Endothelial cell (in vitro differentiated cells): ENCODE measurements around the gene NLGN1. TPM values are rescaled to one million over a fixed set of nuclear protein-coding genes. Genes with fewer than 3 reads are reported as not detected.
"Not testable (repeated sequence)": the region's sequence is repeated elsewhere in the genome, so short reads cannot be mapped to it uniquely, and the experiment has no call there.

Experiments
- DNase-seq: peaks from one replicate; pipeline ENCODE4 v3.0.0; 2021; ENCODE audit warnings: low spot score
- H3K27ac Mint-ChIP-seq: one replicate; pipeline ENCODE4 v1.8.0; 2021; ENCODE audit warnings: mixed read lengths, inconsistent platforms; ENCODE audit not compliant: unreplicated experiment
- H3K27me3 Mint-ChIP-seq: one replicate; pipeline ENCODE4 v1.8.0; 2021; ENCODE audit warnings: mild to moderate bottlenecking, moderate library complexity, mixed read lengths, inconsistent platforms; ENCODE audit not compliant: unreplicated experiment
- H3K36me3 Mint-ChIP-seq: one replicate; pipeline ENCODE4 v1.8.0; 2021; ENCODE audit warnings: mild to moderate bottlenecking, low read depth, mixed read lengths, inconsistent platforms; ENCODE audit not compliant: unreplicated experiment
- H3K4me1 Mint-ChIP-seq: one replicate; pipeline ENCODE4 v1.8.0; 2021; ENCODE audit warnings: mild to moderate bottlenecking, mixed read lengths, inconsistent platforms; ENCODE audit not compliant: unreplicated experiment
- H3K4me3 Mint-ChIP-seq: one replicate; pipeline ENCODE4 v1.8.0; 2021; ENCODE audit warnings: mild to moderate bottlenecking, mixed read lengths, inconsistent platforms; ENCODE audit not compliant: unreplicated experiment
- H3K9me3 Mint-ChIP-seq: one replicate; pipeline ENCODE4 v1.8.0; 2021; ENCODE audit warnings: mixed read lengths, inconsistent platforms; ENCODE audit not compliant: unreplicated experiment
- total RNA-seq: library from RNA; stranded (reverse); fragmentation: NEBNext Ultra II Directional; extraction: Animal tissue kit (Norgen Biotek cat#: 25700); gene quantifications from one replicate; pipeline ENCODE4 v1.2.1, GENCODE V29; 2021; ENCODE audit not compliant: unreplicated experiment
- TF ChIP-seq, protein P1 (sequence below): fragments of 200-600 bp; sonication (generic); IDR thresholded peaks from one replicate; pipeline ENCODE4 v1.5.0; 2021; ENCODE audit warnings: antibody characterized with exemption; ENCODE audit not compliant: unreplicated experiment

NLGN1 gene
- total RNA-seq, 1 donor from 2014 or later = 27.6 TPM

- Mint-ChIP-seq H3K4me3 (no peak overlapping the region), H3K36me3 (no peaks in the 10 kb centered on the region), H3K4me1 (no peaks in the 10 kb centered on the region), H3K9me3 (no peaks in the 10 kb centered on the region), H3K27me3 (peaks cover 3% of the 10 kb centered on the region), H3K27ac (no peak overlapping the region)
- TF ChIP-seq, protein P1, sequence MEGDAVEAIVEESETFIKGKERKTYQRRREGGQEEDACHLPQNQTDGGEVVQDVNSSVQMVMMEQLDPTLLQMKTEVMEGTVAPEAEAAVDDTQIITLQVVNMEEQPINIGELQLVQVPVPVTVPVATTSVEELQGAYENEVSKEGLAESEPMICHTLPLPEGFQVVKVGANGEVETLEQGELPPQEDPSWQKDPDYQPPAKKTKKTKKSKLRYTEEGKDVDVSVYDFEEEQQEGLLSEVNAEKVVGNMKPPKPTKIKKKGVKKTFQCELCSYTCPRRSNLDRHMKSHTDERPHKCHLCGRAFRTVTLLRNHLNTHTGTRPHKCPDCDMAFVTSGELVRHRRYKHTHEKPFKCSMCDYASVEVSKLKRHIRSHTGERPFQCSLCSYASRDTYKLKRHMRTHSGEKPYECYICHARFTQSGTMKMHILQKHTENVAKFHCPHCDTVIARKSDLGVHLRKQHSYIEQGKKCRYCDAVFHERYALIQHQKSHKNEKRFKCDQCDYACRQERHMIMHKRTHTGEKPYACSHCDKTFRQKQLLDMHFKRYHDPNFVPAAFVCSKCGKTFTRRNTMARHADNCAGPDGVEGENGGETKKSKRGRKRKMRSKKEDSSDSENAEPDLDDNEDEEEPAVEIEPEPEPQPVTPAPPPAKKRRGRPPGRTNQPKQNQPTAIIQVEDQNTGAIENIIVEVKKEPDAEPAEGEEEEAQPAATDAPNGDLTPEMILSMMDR = no peak
- no peak for DNase-seq
These were observed 31.5 kb downstream of the NLGN1 start for GRCh38 chr3:173429076-173429475.

DNA sequence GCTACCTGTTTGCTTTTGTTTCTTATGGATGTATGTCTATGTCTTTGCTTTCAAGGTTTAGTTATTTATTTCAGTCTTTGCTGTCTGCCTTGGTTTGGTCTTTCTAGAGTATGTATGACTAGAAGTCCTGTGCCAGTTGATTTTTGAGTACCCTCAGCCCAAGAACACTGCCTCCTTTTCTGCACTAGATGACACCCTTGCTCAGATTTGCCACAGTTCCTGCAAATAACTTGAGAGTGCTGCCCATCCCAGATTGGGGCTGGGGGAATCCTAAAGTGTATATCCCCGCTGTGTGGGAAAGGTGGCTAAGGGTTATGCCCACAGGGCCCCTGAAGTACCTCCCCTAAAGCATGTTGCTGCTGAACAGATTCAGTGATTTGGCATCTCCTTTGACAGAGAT is 32.0 kb downstream of the NLGN1 start:
- Mint-ChIP-seq H3K4me3 (no peak overlapping the region), H3K9me3 (no peaks in the 10 kb centered on the region), H3K4me1 (no peaks in the 10 kb centered on the region), H3K36me3 (no peaks in the 10 kb centered on the region), H3K27me3 (peaks cover 3% of the 10 kb centered on the region), H3K27ac (no peak overlapping the region)
- TF ChIP-seq, protein P1 = no peak
- no peak for DNase-seq

GRCh38 chr3:173430576-173430975 is 33.0 kb downstream of the NLGN1 start:
- Mint-ChIP-seq H3K27me3 (peaks cover 2% of the 10 kb centered on the region), H3K27ac (no peak overlapping the region), H3K4me3 (no peak overlapping the region), H3K36me3 (no peaks in the 10 kb centered on the region), H3K9me3 (no peaks in the 10 kb centered on the region), H3K4me1 (no peaks in the 10 kb centered on the region)
- TF ChIP-seq, protein P1 = no peak
- DNase-seq = no peak

GRCh38 chr3:173439004-173439403 is 41.5 kb downstream of the NLGN1 start:
- Mint-ChIP-seq H3K4me3 (no peak overlapping the region), H3K36me3 (no peaks in the 10 kb centered on the region), H3K9me3 (no peaks in the 10 kb centered on the region), H3K4me1 (peaks cover 5% of the 10 kb centered on the region), H3K27me3 (peaks cover 2% of the 10 kb centered on the region), H3K27ac (no peak overlapping the region)
- DNase-seq = no peak
- TF ChIP-seq, protein P1 = no peak

- no peak overlapping the region for H3K27ac Mint-ChIP-seq
- TF ChIP-seq, protein P1 = no peak
- no peak overlapping the region for H3K4me3 Mint-ChIP-seq
- peaks cover 5% of the 10 kb centered on the region for H3K4me1 Mint-ChIP-seq
- H3K36me3 Mint-ChIP-seq = no peaks in the 10 kb centered on the region
- DNase-seq = no peak
- no peaks in the 10 kb centered on the region for H3K9me3 Mint-ChIP-seq
- H3K27me3 Mint-ChIP-seq = peaks cover 2% of the 10 kb centered on the region
These were observed 43.0 kb downstream of the NLGN1 start for GRCh38 chr3:173440514-173440913.

DNA sequence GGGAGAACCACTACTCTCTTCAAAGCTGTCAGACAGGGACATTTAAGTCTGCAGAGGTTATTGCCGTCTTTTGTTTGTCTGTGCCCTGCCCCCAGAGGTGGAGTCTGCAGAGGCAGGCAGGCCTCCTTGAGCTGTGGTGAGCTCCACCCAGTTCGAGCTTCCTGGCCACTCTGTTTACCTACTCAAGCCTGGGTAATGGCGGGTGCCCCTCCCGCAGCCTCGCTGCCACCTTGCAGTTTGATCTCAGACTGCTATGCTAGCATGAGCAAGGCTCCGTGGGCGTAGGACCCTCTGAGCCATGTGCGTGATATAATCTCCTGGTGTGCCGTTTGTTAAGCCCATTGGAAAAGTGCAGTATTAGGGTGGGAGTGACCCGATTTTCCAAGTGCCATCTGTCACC is 54.0 kb downstream of the NLGN1 start:
- not testable (repeated sequence) for H3K27ac Mint-ChIP-seq, DNase-seq, H3K4me1 Mint-ChIP-seq, H3K4me3 Mint-ChIP-seq, H3K36me3 Mint-ChIP-seq, H3K27me3 Mint-ChIP-seq, H3K9me3 Mint-ChIP-seq
